GM18520 (cell line): ENCODE data around the gene OR7G2.
"Not testable (repeated sequence)": the region's sequence is repeated elsewhere in the genome, so short reads cannot be mapped to it uniquely, and the experiment has no call there.

Experiments used
- ATAC-seq: cut with Tn5 transposase; IDR thresholded peaks from one replicate; pipeline ENCODE4 v1.9.1; 2021; ENCODE audit not compliant: unreplicated experiment

The OR7G2 gene

DNA sequence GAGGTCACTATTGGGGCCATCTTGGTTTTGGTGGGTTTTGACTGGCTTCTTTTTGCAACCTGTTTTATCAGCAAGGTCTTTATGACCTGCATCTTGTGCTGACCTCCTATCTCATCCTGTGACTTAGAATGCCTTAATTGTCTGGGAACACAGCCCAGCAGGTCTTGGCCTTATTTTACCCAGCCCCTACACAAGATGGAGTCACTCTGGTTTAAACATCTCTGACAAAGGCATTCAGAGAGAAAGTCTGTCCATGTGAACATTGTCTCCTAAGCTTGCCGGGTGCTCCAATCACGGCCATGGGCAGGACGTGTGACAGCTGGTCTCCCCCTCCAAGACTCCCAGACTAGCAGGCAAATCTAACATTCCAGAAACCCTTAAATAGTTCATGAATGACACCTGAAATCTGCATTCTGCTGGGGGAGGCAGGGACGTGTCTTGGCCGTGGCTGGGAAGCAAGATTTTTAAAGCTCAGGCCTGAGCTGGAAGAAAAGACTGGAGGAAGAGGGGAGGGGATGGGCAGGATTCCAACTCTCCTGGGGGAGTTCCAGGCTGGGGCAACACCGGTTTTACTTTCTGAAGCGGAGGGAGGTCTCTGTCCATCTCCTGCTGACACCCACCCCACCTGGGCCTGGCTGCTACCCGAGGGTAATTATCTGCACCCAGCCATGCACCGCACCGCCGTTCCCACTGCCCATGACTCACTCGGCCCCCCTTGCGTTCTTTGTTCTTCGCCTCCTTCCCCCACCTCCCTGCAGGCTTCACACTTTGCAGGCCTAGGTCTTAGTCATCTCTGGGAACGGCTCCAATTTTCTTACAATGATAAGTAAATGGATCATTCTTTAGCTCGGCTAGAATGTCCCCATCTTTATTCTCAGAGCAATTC, 32.0 kb downstream of the OR7G2 start:
- ATAC-seq: no peak

DNA sequence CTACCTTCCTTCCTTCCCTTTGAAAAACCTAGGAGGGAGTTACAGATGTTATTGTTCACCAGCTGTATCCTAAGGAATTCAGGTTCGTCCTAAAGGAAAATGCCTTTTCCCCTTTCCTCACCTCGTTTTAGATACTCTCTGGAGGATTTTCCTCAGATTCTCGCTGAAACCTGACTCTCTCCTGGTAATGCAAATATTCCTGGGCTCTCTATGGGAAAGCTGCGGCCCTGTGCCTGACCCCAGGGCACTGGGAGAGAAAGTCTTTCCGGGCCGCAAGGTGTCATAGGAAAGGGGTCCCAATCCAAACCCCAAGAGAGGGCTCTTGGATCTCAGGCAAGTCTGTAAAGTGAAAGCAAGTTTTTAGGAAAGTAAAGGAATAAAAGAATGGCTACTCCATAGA, 33.5 kb downstream of the OR7G2 start:
- no peak for ATAC-seq

DNA sequence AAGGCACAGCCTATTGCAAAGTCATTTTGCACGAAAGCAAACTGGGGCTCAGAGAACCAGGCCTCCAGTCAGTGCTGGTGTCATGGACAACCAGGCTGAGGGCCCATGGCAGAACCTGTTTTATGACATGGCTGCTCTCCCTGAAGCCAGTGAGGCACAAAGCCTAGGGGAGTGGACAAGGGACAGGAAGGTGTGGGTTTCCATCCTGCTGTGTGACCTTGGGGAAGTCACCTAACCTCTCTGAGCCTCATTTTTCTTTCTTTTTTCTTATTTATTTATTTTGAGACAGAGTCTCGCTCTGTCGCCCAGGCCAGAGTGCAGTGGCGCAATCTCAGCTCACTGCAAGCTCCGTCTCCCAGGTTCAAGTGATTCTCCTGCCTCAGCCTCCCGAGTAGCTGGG, 35.6 kb downstream of the OR7G2 start:
- not testable (repeated sequence) for ATAC-seq

DNA sequence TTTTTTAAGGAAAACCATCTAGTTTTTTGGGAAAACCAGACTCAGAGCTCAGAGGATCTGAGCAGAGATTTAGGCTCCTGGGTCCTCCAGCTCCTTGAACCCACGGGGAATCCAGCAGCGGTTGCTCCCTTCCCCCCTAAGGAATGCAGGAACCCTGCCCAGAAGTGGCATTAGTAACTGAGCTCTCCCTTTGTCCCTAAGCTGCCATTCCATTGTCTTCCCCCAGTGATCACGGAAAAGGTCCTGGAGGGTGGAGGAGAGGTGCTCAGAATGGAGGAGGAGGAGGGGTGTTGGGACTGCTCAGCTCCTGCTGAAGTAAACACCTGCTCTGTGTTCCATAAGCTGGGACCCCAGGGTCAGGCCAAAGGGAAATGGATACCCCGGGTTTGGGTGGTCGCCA, 37.2 kb downstream of the OR7G2 start:
- ATAC-seq: no peak

DNA sequence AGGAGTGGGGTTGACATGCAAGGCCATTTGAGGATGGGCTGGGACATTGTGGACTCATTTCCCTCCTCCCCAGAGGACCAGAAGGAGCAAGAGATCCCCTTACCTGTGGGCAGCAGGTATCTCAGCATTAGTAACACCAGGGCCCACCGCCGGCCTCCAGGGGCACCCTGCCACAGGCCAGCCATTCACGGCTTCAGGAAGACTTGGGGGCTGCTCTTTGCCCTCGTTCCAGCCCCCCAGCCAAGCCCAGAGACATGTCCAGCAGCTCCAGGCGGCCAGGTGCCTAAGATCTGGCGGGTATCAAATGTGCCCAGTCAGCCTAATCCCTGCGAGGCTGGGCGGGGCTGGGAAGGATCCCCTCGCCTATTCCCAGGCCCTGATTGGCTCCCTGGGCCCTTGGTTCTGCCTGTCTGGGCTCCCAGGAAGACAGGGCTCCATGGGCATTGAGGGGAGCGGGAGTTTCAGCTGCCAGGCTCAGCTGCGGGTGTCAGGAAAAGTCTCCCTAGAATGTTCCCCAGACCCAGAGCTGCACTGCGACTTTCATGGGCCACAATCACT, 41.7 kb downstream of the OR7G2 start:
- ATAC-seq: no peak

DNA sequence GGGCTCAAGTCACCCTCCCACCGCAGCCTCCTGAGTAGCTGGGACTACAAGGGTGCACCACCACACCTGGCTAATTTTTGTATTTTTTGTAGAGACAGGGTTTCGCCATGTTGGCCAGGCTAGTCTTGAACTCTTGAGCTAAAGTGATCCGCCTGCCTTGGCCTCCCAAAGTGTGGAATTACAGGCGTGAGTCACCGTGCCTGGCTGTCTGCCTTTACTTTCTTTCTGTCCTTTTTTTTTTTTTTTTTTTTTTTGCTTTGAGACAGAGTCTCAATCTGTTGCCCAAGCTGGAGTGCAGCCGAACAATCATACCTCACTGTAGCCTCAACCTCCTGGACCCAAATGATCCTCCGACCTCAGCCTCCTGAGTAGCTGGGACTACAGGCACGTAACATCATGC, 45.4 kb downstream of the OR7G2 start:
- no peak for ATAC-seq

DNA sequence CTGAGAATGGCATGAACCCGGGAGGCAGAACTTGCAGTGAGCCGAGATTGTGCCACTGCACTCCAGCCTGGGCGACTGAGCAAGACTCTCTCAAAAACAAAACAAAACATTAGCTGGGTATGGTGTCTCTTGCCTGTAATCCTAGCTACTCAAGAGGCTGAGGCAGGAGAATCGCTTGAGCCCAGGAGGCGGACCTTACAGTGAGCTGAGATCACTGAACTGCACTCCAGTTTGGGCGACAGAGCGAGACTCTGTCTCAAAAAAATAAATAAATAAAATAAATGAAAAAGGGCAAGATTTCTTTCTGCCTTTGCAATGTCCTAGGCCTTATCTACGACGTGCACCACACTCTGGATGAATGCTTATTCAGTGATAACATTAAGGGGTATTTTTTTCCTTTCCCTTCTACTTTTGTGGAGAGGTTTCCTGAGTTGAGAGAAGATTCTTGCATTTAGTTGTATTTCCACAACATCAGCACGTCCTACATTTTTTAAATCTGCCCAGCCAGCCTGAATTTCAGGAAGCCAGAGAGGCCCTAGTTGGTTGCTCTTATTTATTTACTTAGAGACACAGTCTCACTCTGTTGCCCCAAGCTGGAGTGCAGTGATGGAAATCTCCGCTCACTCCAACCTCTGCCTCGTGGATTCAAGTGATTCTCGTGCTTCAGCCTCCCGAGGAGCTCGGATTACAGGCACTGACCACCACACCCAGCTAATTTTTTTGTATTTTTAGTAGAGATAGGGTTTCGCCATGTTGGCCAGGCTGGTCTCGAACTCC, 46.5 kb downstream of the OR7G2 start:
- ATAC-seq: no peak

DNA sequence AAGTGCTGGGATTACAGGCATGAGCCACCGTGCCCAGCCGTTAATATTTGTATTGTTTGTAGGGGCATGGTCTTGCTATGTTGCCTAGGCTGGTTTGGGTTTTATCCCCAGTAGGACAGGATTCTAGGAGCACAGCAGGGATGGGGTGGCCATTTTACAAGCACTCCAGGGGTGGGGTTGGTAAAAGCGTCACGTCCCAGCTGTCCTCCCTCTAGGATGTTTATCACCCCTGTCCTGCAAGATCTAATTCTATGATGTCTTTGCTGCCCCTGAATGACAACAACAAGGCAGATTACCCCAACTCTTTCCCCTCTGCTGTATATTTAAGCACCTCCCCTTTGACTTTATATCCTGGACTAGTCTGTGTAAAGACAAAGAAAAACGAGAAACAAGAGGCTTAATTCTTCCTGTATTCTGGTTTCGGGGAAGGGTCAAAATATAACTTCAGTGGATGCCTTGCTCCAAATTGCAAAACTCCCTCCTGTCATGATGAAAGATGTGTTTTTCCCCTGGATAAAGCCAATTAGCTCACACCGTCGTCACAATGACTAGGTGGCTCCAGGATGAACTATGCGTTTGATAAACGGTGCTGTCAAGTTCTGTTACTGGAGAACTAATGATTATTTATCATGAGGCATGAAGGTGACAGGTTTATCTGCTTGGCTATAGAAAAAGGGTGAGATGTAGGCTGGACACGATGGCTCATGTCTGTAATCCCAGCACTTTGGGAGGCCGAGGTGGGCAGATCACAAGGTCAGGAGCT, 48.2 kb downstream of the OR7G2 start:
- ATAC-seq: no peak

DNA sequence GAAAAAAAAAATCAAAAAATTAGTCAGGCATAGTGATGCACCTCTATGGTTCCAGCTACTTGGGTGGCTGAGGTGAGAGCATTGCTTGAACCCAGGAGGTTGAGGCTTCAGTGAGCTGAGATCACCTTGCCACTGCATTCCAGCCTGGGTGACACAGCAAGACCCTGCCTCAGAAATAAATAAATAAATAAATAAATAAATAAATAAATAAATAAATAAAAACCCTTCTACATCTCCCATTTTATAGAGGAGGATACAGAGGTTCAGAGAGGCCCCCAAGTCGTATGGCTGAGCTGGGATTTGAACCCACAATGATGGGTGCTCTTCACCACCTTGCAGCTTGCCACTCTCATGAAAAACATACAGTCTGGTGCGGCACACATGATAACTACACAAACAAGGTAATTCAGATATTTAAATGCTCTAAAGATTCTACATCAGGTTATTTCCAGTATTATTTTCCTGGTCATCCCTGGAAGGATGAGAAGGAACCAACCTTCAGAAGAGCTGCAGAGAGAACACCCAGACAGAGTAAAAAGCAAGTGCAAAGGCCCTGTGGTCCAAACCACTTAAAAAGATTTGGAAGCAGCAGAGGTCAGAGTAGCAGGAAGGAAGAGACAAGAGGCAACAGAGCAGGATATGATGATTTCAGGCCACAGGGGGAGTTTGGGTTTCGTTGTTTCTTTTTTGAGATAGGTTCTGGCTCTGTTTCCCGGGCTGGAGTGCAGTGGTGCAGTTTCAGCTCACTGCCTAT, 49.6 kb downstream of the OR7G2 start:
- no peak for ATAC-seq

DNA sequence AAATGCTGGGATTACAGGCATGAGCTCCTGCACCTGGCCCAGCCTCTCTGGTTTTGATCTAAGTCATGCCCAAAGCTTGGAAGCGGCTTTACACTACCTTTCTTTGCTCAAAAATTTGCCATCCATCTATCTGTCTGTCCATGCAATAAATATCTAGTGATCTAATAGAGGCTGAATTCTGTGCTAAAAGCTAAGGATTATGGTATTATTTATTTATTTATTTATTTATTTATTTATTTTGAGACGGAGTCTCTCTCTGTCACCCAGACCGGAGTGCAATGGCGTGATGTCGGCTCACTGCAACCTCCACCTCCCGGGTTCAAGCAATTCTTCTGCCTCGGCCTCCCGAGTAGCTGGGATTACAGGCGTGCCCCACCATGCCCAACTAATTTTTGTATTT, 51.1 kb downstream of the OR7G2 start:
- not testable (repeated sequence) for ATAC-seq

DNA sequence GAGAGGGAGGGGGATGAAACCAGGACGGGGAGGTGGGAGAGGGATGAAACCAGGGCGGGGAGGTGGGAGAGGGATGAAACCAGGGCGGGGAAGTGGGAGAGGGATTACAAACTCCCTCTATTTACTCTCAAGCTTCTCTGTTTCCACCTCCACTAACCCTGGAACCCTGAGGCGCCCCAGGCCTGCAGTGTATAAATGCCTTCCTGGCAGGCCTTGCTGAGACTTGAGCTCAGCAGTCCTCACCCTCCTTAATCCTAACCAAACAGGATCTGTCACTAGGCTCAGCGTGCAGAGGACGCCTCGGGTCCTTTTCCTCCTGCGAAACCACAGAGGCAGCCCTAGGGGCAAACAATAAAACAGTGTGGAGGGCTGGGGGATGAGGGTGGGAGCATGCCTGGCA, 52.5 kb downstream of the OR7G2 start:
- no peak for ATAC-seq

DNA sequence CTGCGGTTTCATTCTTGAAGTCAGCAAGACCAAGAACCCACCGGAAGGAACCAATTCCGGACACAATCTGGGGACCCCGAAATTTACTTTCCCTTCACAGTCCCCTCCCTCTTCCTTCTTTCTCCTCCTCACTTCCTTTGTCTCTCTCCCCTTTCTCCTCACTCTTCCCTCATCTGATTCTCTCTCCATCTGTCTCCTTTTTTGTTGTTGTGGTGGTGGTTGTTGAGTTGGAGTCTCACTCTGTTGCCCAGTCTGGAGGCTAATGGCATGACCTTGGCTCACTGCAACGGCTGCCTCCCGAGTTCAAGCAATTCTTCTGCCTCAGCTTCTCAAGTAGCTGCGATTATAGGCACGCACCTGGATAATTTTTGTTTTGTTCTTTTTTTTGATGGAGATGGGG, 53.1 kb downstream of the OR7G2 start:
- ATAC-seq: no peak

DNA sequence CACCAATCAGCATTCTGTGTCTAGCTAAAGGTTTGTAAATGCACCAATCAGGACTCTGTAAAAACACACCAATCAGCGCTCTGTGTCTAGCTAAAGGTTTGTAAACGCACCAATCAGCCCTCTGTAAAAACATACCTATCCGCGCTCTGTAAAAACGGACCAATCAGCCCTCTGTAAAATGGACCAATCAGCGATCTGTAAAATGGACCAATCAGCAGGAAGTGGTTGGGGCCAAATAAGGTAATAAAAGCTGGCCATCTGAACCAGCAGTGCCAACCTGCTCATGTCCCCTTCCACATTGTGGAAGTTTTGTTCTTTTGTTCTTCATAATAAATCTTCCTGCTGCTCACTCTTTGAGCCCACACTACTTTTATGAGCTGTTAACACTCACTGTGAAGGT, 53.6 kb downstream of the OR7G2 start:
- not testable (repeated sequence) for ATAC-seq

DNA sequence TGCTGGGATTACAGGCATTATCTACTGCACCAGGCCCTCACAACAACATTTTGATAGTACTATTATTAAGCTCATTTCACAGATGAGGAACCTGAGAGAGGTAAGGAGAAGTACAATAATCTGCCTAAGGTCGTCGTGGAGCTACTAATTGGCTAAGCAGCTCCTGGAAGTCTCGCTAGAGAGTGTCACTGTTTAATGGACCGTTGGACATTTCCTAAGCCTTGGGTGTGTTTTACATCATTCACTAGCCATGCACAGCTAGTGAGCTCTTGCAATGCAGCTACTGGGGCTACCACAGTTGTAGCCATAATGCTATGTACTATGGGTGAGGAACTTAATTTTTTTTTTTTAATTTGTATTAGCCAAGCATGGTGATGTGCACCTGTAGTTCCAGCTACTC, 54.4 kb downstream of the OR7G2 start:
- ATAC-seq: no peak
